OCI-LY1 (cell line): ENCODE data around the gene ZIM2.

Source experiments
- CTCF ChIP-seq: fragments of 200-600 bp; sonication (generic), shearing (Covaris generic); IDR thresholded peaks from 2 replicates; pipeline ENCODE4 v1.5.1; 2017; ENCODE audit warnings: mild to moderate bottlenecking, antibody characterized with exemption, low read length, moderate library complexity, mixed read lengths
- EZH2 ChIP-seq: fragments of 200-600 bp; sonication (generic), shearing (Covaris generic); IDR thresholded peaks from 2 replicates; pipeline ENCODE4 v1.8.0; 2017; ENCODE audit warnings: borderline replicate concordance, mixed run types, mild to moderate bottlenecking, antibody characterized with exemption, low read length, moderate library complexity, mixed read lengths

DNA sequence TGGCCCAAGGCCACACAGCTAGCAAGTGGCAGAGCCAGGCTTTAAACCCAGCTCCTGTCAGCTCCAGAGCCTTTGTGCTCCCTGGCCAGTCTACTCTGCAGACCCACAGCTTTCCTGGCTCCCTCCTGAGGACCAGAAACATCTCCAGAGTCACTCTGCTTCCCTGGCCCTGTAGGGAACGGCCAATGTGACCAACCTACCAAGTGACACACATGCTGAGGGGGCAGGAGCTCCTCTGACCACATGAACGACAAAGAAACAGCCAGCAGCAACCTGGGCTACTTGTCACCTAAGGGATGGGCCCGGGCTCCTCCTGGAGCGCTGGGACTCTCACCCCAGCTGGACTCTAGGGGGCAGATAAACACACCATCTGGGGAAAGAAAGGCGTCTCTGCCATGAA, 19.3 kb downstream of the ZIM2 start:
- TF ChIP-seq CTCF (no peak), EZH2 (no peak)
